ENCODE data around the gene NDUFS8. TPM values are rescaled to one million over a fixed set of nuclear protein-coding genes. Genes with fewer than 3 reads are reported as not detected.

The NDUFS8 gene
- total and polyA plus RNA-seq, 2 of the 4 experiments (the other 2 are of a cell fraction): 85.9 to 131 TPM

GRCh38 chr11:68017980-68018729 lies 12.3 kb upstream of the NDUFS8 start:
- Histone ChIP-seq H3K27ac (ENCODE audit: insufficient read depth, low read length) (no peak overlapping the region), H3K18ac (ENCODE audit: low read depth, low read length) (no peak overlapping the region), H2AK9ac (replicated peaks; ENCODE audit: low read depth, low read length, poor library complexity) (peak overlapping the region; percentile 45), H3K36me3 (ENCODE audit: control insufficient read depth, insufficient read depth, low read length) (peaks cover 10% of the 10 kb centered on the region; the same call in 1 of the 2 replicates), H2AK5ac (ENCODE audit: low read depth, low read length) (no peak overlapping the region; the same call in 1 of the 2 replicates), H3K9me1 (ENCODE audit: insufficient read depth, low read length) (peaks cover 13% of the 10 kb centered on the region), H3K4me1 (ENCODE audit: control insufficient read depth, insufficient read depth, low read length) (peaks cover 23% of the 10 kb centered on the region), H3K4me3 (ENCODE audit: insufficient read depth, low read depth, low read length) (no peak overlapping the region), H3K27me3 (ENCODE audit: control insufficient read depth, insufficient read depth, low read length) (no peaks in the 10 kb centered on the region), H3K9me3 (ENCODE audit: control insufficient read depth, insufficient read depth, low read length) (no peaks in the 10 kb centered on the region), H2BK20ac (ENCODE audit: low read depth, low read length) (no peak overlapping the region), H3K56ac (ENCODE audit: extremely low read depth, insufficient read depth, low read length) (no peak overlapping the region), H4K91ac (ENCODE audit: insufficient read depth, low read depth, low read length) (no peak overlapping the region), H4K8ac (ENCODE audit: low read depth in 2 of 2, low read length in 2 of 2) (no peak overlapping the region; a peak in 1 of 4 replicates), H2BK15ac (ENCODE audit: low read depth, low read length) (no peak overlapping the region), H3K14ac (replicated peaks; ENCODE audit: low read depth, low read length) (no peak overlapping the region), H3K9ac (ENCODE audit: low read depth, low read length) (no peak overlapping the region), H3K79me1 (ENCODE audit: low read depth in 1 of 2, low read length in 2 of 2) (peaks cover 10 to 17% of the 10 kb centered on the region in 2 experiments; a peak in 3 of 4 replicates), H3K4me2 (ENCODE audit: low read depth, low read length) (no peak overlapping the region), H4K20me1 (ENCODE audit: insufficient read depth, low read length) (no peaks in the 10 kb centered on the region), H2BK5ac (ENCODE audit: low read depth, low read length, poor library complexity, severe bottlenecking) (no peak overlapping the region), H4K5ac (ENCODE audit: low read depth, low read length) (no peak overlapping the region), H2BK120ac (ENCODE audit: low read depth, low read length) (no peak overlapping the region), H2AFZ (replicated peaks; ENCODE audit: low read length, poor library complexity) (no peak overlapping the region), H3K4ac (ENCODE audit: low read depth, low read length) (no peak overlapping the region; the same call in 1 of the 2 replicates), H3K23ac (ENCODE audit: low read depth, low read length) (no peak overlapping the region)
- dilution Hi-C loops (cut with HindIII; ENCODE audit: low sequenced_read_pairs, unreplicated experiment): no loop called here
- POLR2A ChIA-PET (ENCODE audit: unreplicated experiment): no interaction called here
- intact Hi-C loops (cut with micrococcal nuclease): no loop called here
- DNase-seq: no peak
- ATAC-seq (ENCODE audit: low read depth): no peak
- TF ChIP-seq SMC3 (IDR thresholded peaks at IDR 0.05; ENCODE audit: low read depth, low read length) (no peak), CEBPB (IDR thresholded peaks at IDR 0.05; ENCODE audit: low read depth, low read length) (no peak), CTCF (conservative IDR thresholded peaks at IDR 0.05; ENCODE audit: low read depth, low read length) (no peak), RAD21 (IDR thresholded peaks at IDR 0.05; ENCODE audit: low read length) (no peak), ELK1 (IDR thresholded peaks at IDR 0.05; ENCODE audit: borderline replicate concordance, low read depth, low read length) (no peak), RCOR1 (IDR thresholded peaks at IDR 0.05; ENCODE audit: insufficient replicate concordance, low read length) (no peak), NFE2L2 (IDR thresholded peaks at IDR 0.05; ENCODE audit: low read depth, low read length) (no peak), RFX5 (IDR thresholded peaks at IDR 0.05; ENCODE audit: low read depth, low read length) (no peak)
- CTCF ChIA-PET: no interaction called here
- no TSS peak for BruUV-seq (replicated peaks)
- in situ Hi-C loops (cut with MboI; ENCODE audit: low sequenced_read_pairs): no loop called here
- 82% methylated on average over 11 of the region's 27 CpGs; no CpG with 5 or more reads in 1 of the 2 experiments for WGBS, 2 experiments (ENCODE audit: extremely low coverage in 2 of 2, insufficient read length in 1 of 2)
